Measurements from ENCODE around the gene CFAP90. TPM values are rescaled to one million over a fixed set of nuclear protein-coding genes. Genes with fewer than 3 reads are reported as not detected.
A peak's percentile ranks its signal among the peaks of the same experiment; 100 is the strongest.

Gene CFAP90
- total RNA-seq, 1 donor from 2014 or later, result 0.68 TPM

GRCh38 chr5:7878381-7878873 lies 27.5 kb upstream of the CFAP90 start:
- Mint-ChIP-seq H3K27ac (ENCODE audit: unreplicated experiment) (no peak overlapping the region), H3K36me3 (ENCODE audit: low read depth) (peaks cover 9% of the 10 kb centered on the region), H3K4me3 (no peak overlapping the region), H3K27me3 (ENCODE audit: low read depth) (no peaks in the 10 kb centered on the region), H3K4me1 (no peaks in the 10 kb centered on the region), H3K9me3 (no peaks in the 10 kb centered on the region)
- TF ChIP-seq CTCF (conservative IDR thresholded peaks at IDR 0.05), result no peak
- DNase-seq (ENCODE audit: low read depth, low spot score), result no peak

GRCh38 chr5:7877851-7878250 lies 26.9 kb upstream of the CFAP90 start:
- Mint-ChIP-seq H3K36me3 (ENCODE audit: low read depth) (peaks cover 9% of the 10 kb centered on the region), H3K27me3 (ENCODE audit: low read depth) (no peaks in the 10 kb centered on the region), H3K27ac (ENCODE audit: unreplicated experiment) (no peak overlapping the region), H3K4me1 (no peaks in the 10 kb centered on the region), H3K9me3 (no peaks in the 10 kb centered on the region), H3K4me3 (no peak overlapping the region)
- no peak for TF ChIP-seq CTCF (conservative IDR thresholded peaks at IDR 0.05)
- no peak for DNase-seq (ENCODE audit: low read depth, low spot score)

- Mint-ChIP-seq H3K9me3 (no peaks in the 10 kb centered on the region), H3K27me3 (ENCODE audit: low read depth) (no peaks in the 10 kb centered on the region), H3K36me3 (ENCODE audit: low read depth) (peaks cover 7% of the 10 kb centered on the region), H3K4me1 (no peaks in the 10 kb centered on the region), H3K27ac (ENCODE audit: unreplicated experiment) (no peak overlapping the region), H3K4me3 (no peak overlapping the region)
- no peak for DNase-seq (ENCODE audit: low read depth, low spot score)
- TF ChIP-seq CTCF (conservative IDR thresholded peaks at IDR 0.05), result no peak
Observed at GRCh38 chr5:7876867-7877266, 25.9 kb upstream of the CFAP90 start.

GRCh38 chr5:7875151-7875550 lies 24.2 kb upstream of the CFAP90 start:
- H3K27me3 Mint-ChIP-seq (ENCODE audit: low read depth), result no peaks in the 10 kb centered on the region
- no peak for TF ChIP-seq CTCF (conservative IDR thresholded peaks at IDR 0.05)
- DNase-seq (ENCODE audit: low read depth, low spot score), result no peak
- H3K27ac Mint-ChIP-seq (ENCODE audit: unreplicated experiment), result no peak overlapping the region
- H3K4me3 Mint-ChIP-seq, result no peak overlapping the region
- no peaks in the 10 kb centered on the region for H3K9me3 Mint-ChIP-seq
- peaks cover 4% of the 10 kb centered on the region for H3K36me3 Mint-ChIP-seq (ENCODE audit: low read depth)
- peaks cover 8% of the 10 kb centered on the region for H3K4me1 Mint-ChIP-seq

GRCh38 chr5:7874639-7875038 lies 23.7 kb upstream of the CFAP90 start:
- Mint-ChIP-seq H3K9me3 (no peaks in the 10 kb centered on the region), H3K27me3 (ENCODE audit: low read depth) (no peaks in the 10 kb centered on the region), H3K4me1 (peaks cover 13% of the 10 kb centered on the region), H3K27ac (ENCODE audit: unreplicated experiment) (no peak overlapping the region), H3K4me3 (no peak overlapping the region), H3K36me3 (ENCODE audit: low read depth) (peaks cover 4% of the 10 kb centered on the region)
- TF ChIP-seq CTCF (conservative IDR thresholded peaks at IDR 0.05), result no peak
- DNase-seq (ENCODE audit: low read depth, low spot score), result no peak

GRCh38 chr5:7873216-7873615 lies 22.3 kb upstream of the CFAP90 start:
- peaks cover 4% of the 10 kb centered on the region for H3K36me3 Mint-ChIP-seq (ENCODE audit: low read depth)

More at GRCh38 chr5:7873216-7873615, 22.3 kb upstream of the CFAP90 start:
- Mint-ChIP-seq H3K27ac (ENCODE audit: unreplicated experiment) (no peak overlapping the region), H3K4me3 (peak overlapping the region; percentile 14), H3K4me1 (peaks cover 18% of the 10 kb centered on the region), H3K9me3 (no peaks in the 10 kb centered on the region), H3K27me3 (ENCODE audit: low read depth) (no peaks in the 10 kb centered on the region)
- DNase-seq (ENCODE audit: low read depth, low spot score), result no peak
- TF ChIP-seq CTCF (conservative IDR thresholded peaks at IDR 0.05), result no peak

All from neural crest cell (in vitro differentiated cells).